Measurements from ENCODE around the gene PMPCA.

Gene PMPCA

GRCh38 chr9:136370687-136371532, 39.5 kb upstream of the PMPCA start:
- no peaks in the 10 kb centered on the region for H3K9me2 ChIP-seq (replicated peaks; ENCODE audit: low read depth, low read length)
- H2AFZ ChIP-seq (ENCODE audit: low read length), result no peak overlapping the region
- H3K36me3 ChIP-seq (ENCODE audit: insufficient read depth, low read length), result no peaks in the 10 kb centered on the region
- H3K27me3 ChIP-seq (ENCODE audit: insufficient read depth, low read length, poor library complexity, severe bottlenecking), result no peaks in the 10 kb centered on the region
- no peak overlapping the region for H3K4me3 ChIP-seq (ENCODE audit: low read length, poor library complexity, severe bottlenecking)
- no peaks in the 10 kb centered on the region for H3K79me2 ChIP-seq (ENCODE audit: insufficient read depth, low read length)
- no peak overlapping the region for H3K9ac ChIP-seq (ENCODE audit: low read depth, low read length, poor library complexity, severe bottlenecking)
- no peaks in the 10 kb centered on the region for H4K20me1 ChIP-seq (ENCODE audit: insufficient read depth, low read length, poor library complexity, severe bottlenecking)
- H3F3A ChIP-seq (ENCODE audit: low read depth), result no peaks in the 10 kb centered on the region
- H3K9me3 ChIP-seq (ENCODE audit: insufficient read depth, low read depth, low read length), result no peaks in the 10 kb centered on the region
- no peak overlapping the region for H3K4me2 ChIP-seq (ENCODE audit: low read depth, low read length, poor library complexity, severe bottlenecking)
- TF ChIP-seq EZH2phosphoT487 (IDR thresholded peaks at IDR 0.05; ENCODE audit: borderline replicate concordance) (no peak), CTCF (conservative IDR thresholded peaks at IDR 0.05; ENCODE audit: low read length) (no peak)
- no peaks in the 10 kb centered on the region for H3K4me1 ChIP-seq (ENCODE audit: insufficient read depth, low read length, poor library complexity, severe bottlenecking)

- H3K9me2 ChIP-seq (replicated peaks; ENCODE audit: low read depth, low read length), result no peaks in the 10 kb centered on the region
- no peaks in the 10 kb centered on the region for H3K9me3 ChIP-seq (ENCODE audit: insufficient read depth, low read depth, low read length)
- H4K20me1 ChIP-seq (ENCODE audit: insufficient read depth, low read length, poor library complexity, severe bottlenecking), result no peaks in the 10 kb centered on the region
- H3K27me3 ChIP-seq (ENCODE audit: insufficient read depth, low read length, poor library complexity, severe bottlenecking), result no peaks in the 10 kb centered on the region
- no peaks in the 10 kb centered on the region for H3K36me3 ChIP-seq (ENCODE audit: insufficient read depth, low read length)
- TF ChIP-seq EZH2phosphoT487 (IDR thresholded peaks at IDR 0.05; ENCODE audit: borderline replicate concordance) (no peak), CTCF (conservative IDR thresholded peaks at IDR 0.05; ENCODE audit: low read length) (no peak)
- no peaks in the 10 kb centered on the region for H3K4me1 ChIP-seq (ENCODE audit: insufficient read depth, low read length, poor library complexity, severe bottlenecking)
- H3F3A ChIP-seq (ENCODE audit: low read depth), result no peaks in the 10 kb centered on the region
- no peak overlapping the region for H3K4me2 ChIP-seq (ENCODE audit: low read depth, low read length, poor library complexity, severe bottlenecking)
- no peak overlapping the region for H3K4me3 ChIP-seq (ENCODE audit: low read length, poor library complexity, severe bottlenecking)
- H3K9ac ChIP-seq (ENCODE audit: low read depth, low read length, poor library complexity, severe bottlenecking), result no peak overlapping the region
- no peak overlapping the region for H2AFZ ChIP-seq (ENCODE audit: low read length)
- no peaks in the 10 kb centered on the region for H3K79me2 ChIP-seq (ENCODE audit: insufficient read depth, low read length)
These were observed 39.0 kb upstream of the PMPCA start for GRCh38 chr9:136371533-136371880.

- Histone ChIP-seq H3K27me3 (ENCODE audit: insufficient read depth, low read length, poor library complexity, severe bottlenecking) (no peaks in the 10 kb centered on the region), H2AFZ (ENCODE audit: low read length) (no peak overlapping the region), H3K9ac (ENCODE audit: low read depth, low read length, poor library complexity, severe bottlenecking) (no peak overlapping the region), H3K9me2 (replicated peaks; ENCODE audit: low read depth, low read length) (no peaks in the 10 kb centered on the region), H3F3A (ENCODE audit: low read depth) (no peaks in the 10 kb centered on the region), H3K36me3 (ENCODE audit: insufficient read depth, low read length) (no peaks in the 10 kb centered on the region), H3K4me2 (ENCODE audit: low read depth, low read length, poor library complexity, severe bottlenecking) (no peak overlapping the region), H3K4me1 (ENCODE audit: insufficient read depth, low read length, poor library complexity, severe bottlenecking) (no peaks in the 10 kb centered on the region), H3K9me3 (ENCODE audit: insufficient read depth, low read depth, low read length) (no peaks in the 10 kb centered on the region), H4K20me1 (ENCODE audit: insufficient read depth, low read length, poor library complexity, severe bottlenecking) (no peaks in the 10 kb centered on the region), H3K4me3 (ENCODE audit: low read length, poor library complexity, severe bottlenecking) (no peak overlapping the region), H3K79me2 (ENCODE audit: insufficient read depth, low read length) (no peaks in the 10 kb centered on the region)
- TF ChIP-seq CTCF (conservative IDR thresholded peaks at IDR 0.05; ENCODE audit: low read length), result no peak
- no peak for TF ChIP-seq EZH2phosphoT487 (IDR thresholded peaks at IDR 0.05; ENCODE audit: borderline replicate concordance)
These were observed 38.5 kb upstream of the PMPCA start for GRCh38 chr9:136372006-136372405.

All from Loucy (cell line).